Measurements from ENCODE around the gene KCNK3. TPM values are rescaled to one million over a fixed set of nuclear protein-coding genes. Genes with fewer than 3 reads are reported as not detected.

KCNK3 gene
- total RNA-seq, 4 donors from 2014 or later = 0.37 to 1.5 (median 0.82) TPM

- no peak for DNase-seq
- in situ Hi-C loops (cut with MboI; ENCODE audit: low pct_ligation_motif_present in 1 of 4, low pct_unique_long_range_greater_than_20kb in 1 of 4, low sequenced_read_pairs in 3 of 4) (no loop called here), intact Hi-C loops (cut with DNase I; ENCODE audit: low total_unique reads) (no loop called here)
- no peak for TF ChIP-seq POLR2AphosphoS5 (IDR thresholded peaks at IDR 0.05)
- no peak for TF ChIP-seq EP300 (IDR thresholded peaks at IDR 0.05; ENCODE audit: low read depth)
- TF ChIP-seq POLR2A (IDR thresholded peaks at IDR 0.05) = no peak
- TF ChIP-seq CTCF (IDR thresholded peaks at IDR 0.05) = no peak
- H3K4me1 ChIP-seq = peaks cover 0 to 35% (median 8%) of the 10 kb centered on the region in 4 donors
- H3K27ac ChIP-seq = peak overlapping the region; percentile 22 to 80 (median 34)
- H3K9me3 ChIP-seq = no peaks in the 10 kb centered on the region
- no peaks in the 10 kb centered on the region for H3K27me3 ChIP-seq
- WGBS, 2 donors (ENCODE audit: low coverage in 1 of 2) = 92% methylated on average over 9 of the region's 9 CpGs; no CpG with 5 or more reads in 1 of the 2 donors
- H3K4me3 ChIP-seq = no peak overlapping the region
- no peaks in the 10 kb centered on the region for H3K36me3 ChIP-seq
Measured at GRCh38 chr2:26710145-26710544, 17.6 kb downstream of the KCNK3 start.

- Histone ChIP-seq H3K27ac (peak overlapping the region; percentile 22 to 80 (median 38)), H3K27me3 (no peaks in the 10 kb centered on the region), H3K36me3 (no peaks in the 10 kb centered on the region), H3K9me3 (no peaks in the 10 kb centered on the region), H3K4me3 (no peak overlapping the region), H3K4me1 (peaks cover 0 to 35% (median 8%) of the 10 kb centered on the region in 4 donors)
- WGBS, 2 donors (ENCODE audit: low coverage in 1 of 2) = 70% methylated on average over 17 of the region's 17 CpGs; no CpG with 5 or more reads in 1 of the 2 donors
- TF ChIP-seq POLR2A (IDR thresholded peaks at IDR 0.05) (no peak), CTCF (IDR thresholded peaks at IDR 0.05) (no peak), POLR2AphosphoS5 (IDR thresholded peaks at IDR 0.05) (no peak), EP300 (IDR thresholded peaks at IDR 0.05; ENCODE audit: low read depth) (no peak)
- intact Hi-C loops (cut with DNase I; ENCODE audit: low total_unique reads) = no loop called here
- no peak for DNase-seq
- in situ Hi-C loops (cut with MboI; ENCODE audit: low pct_ligation_motif_present in 1 of 4, low pct_unique_long_range_greater_than_20kb in 1 of 4, low sequenced_read_pairs in 3 of 4) = no loop called here
Measured at GRCh38 chr2:26710743-26711456, 18.4 kb downstream of the KCNK3 start.

GRCh38 chr2:26711457-26712161 is 19.1 kb downstream of the KCNK3 start:
- H3K36me3 ChIP-seq = no peaks in the 10 kb centered on the region
- peaks cover 0 to 32% (median 8%) of the 10 kb centered on the region in 4 donors for H3K4me1 ChIP-seq
- H3K27me3 ChIP-seq = no peaks in the 10 kb centered on the region
- H3K9me3 ChIP-seq = no peaks in the 10 kb centered on the region
- WGBS, 2 donors (ENCODE audit: low coverage in 1 of 2) = 20 to 61% methylated on average over 1 to 11 of the region's 11 CpGs
- intact Hi-C loops (cut with DNase I; ENCODE audit: low total_unique reads) = no loop called here
- H3K27ac ChIP-seq = peak overlapping the region; percentile 32 to 80 (median 56)
- in situ Hi-C loops (cut with MboI; ENCODE audit: low pct_ligation_motif_present in 1 of 4, low pct_unique_long_range_greater_than_20kb in 1 of 4, low sequenced_read_pairs in 3 of 4) = no loop called here
- TF ChIP-seq EP300 (IDR thresholded peaks at IDR 0.05; ENCODE audit: low read depth) (no peak), CTCF (IDR thresholded peaks at IDR 0.05) (no peak), POLR2AphosphoS5 (IDR thresholded peaks at IDR 0.05) (no peak), POLR2A (IDR thresholded peaks at IDR 0.05) (no peak)
- no peak overlapping the region for H3K4me3 ChIP-seq
- peak; percentile 23 for DNase-seq
